ENCODE results near the gene HECTD1.
"Not testable (repeated sequence)": the region's sequence is repeated elsewhere in the genome, so short reads cannot be mapped to it uniquely, and the experiment has no call there.

Gene HECTD1

DNA sequence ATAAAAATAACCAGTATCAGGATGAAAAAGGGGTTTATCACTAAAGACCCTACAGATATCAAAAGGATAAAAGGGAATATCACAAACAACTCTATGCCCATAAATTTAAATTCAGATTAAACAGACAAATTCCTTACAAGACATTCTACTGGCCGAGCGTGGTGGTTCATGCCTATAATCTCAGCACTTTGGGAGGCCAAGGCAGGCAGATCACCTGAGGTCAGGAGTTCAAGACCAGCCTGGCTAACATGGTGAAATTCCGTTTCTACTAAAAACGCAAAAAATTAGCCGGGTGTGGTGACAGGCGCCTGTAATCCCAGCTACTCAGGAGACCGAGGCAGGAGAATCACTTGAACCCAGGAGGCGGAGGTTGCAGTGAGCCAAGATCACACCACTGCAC is 15.0 kb downstream of the HECTD1 start:
- DNase-seq = not testable (repeated sequence)

DNA sequence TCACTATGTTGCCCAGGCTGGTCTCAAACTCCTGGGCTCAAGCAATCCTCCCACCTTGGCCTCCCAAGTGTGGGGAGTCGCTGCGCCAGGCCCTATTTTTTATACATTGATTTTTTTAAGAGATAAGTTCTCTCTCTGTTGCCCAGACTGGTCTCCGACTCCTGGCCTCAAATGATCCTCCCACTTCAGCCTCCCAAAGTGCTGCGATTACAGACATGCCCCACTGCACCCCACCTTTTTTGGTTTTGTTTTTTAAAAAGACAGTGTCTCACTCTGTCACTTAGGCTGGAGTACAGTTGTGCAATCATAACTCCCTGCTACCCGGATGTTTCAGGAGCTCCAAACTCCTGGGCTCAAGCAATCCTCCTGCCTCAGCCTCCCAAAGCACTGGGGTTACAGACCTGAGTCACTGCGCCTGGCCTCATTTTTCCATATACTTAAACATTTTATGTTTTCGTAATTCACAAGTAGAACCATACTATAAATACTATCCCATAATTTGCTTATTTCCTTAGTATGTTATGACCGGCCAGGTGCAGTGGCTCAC is 16.8 kb downstream of the HECTD1 start:
- DNase-seq = no peak

DNA sequence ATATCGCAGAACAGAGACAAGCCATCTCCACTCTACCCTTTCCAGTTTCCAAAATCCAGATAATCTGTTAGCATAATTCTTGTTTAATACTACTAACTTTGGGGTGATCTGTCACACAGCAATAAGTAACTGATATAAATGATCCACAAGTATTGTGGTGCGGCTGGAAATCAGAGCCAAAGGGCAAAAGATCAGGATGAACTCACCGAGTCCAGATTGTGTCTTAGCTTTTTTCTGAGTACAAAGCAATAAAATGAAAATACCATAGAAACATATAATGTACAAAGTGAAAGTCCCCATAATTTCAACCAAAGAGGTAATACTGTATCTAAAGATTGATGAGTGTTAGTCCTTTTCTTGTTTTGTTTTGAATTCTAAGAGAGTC is 17.4 kb downstream of the HECTD1 start:
- no peak for DNase-seq

DNA sequence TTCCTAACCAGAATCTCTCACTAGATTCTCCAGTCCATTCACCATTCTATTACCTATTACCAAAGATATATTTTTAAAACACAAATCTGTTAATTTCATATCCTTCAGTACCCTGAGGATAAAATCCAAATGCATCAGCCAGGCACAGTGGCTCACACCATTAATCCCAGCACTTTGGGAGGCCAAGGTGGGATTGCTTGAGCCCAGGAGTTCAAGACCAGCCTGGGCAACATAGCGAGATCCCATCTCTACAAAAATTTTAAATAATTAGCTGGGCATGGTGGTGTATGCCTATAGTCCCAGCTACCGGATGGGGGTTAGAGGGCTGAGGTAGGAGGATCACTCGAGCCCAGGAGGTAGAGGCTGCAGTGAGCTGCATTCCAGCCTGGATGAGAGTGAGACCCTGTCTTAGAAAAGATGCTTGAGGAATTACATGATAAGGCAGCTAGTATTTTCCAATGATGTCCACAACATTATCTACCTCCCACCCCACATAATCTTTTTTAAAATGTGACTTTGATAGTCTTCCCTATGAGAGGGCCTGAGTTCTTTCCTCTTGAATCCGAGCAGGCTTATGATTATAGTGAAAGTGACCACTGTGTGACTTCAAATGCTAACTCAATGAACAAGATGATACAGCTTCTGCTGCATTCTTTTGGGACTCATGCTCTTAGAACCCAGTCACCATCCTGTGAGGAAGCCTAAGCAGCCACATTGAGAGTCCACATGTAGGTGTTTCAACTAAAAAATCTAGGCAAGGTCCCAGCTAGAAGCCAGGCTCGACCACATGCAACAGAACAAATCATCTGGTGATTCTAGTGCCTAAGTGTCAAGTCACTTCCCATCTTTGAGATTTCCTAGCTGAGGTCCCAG is 18.0 kb downstream of the HECTD1 start:
- DNase-seq = no peak

DNA sequence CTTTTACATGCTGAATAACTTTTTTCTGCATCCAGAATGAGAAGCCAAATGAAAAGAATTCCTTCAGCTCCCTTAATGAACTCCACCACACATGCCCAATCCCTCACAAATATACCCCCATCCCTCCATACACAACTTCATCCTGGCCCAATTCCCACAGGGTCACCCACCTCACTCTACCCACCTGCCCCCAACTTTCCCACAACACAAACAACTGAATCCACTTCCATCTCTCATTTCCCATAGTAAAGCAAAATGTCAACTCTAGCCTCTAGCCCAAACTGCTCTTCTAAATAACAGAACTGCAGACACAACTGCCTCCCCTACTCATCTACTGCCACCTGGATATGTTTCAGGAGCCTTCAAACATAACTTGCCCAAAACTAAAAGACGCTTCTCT is 18.8 kb downstream of the HECTD1 start:
- no peak for DNase-seq

DNA sequence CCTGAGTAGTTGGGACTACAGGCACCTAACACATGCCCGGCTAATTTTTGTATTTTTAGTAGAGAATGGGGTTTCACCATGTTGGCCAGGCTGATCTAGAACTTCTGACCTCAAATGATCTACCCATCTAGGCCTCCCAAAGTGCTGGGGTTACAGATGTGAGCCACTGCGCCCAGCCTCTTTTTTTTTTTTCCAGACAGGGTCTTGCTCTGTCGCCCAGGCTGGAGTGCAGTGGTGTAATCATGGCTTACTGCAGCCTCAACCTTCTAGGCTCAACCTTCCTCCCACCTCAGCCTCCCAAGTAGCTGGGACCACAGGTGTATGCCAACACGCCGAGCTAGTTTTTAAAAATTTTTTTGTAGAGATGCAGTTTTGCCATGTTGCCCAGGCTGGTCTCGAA is 25.6 kb downstream of the HECTD1 start:
- DNase-seq = not testable (repeated sequence)

DNA sequence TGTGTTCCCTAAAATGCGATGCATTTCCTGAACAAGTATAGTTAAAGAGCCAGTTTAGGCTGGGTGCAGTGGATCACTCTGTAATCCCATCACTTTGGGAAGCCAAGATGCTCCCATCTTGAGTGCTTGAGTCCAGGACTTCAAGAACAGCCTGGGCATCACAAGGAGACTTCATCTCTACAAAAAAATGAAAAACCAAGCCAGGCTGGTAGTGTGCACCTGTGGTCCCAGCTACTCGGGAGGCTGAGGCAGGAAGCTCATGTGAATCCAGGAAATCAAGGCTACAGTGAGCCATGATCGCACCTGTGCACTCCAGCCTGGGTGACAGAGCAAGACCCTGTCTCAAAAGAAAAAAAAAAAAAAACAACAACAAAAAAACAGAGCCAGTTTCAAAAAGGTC is 26.3 kb downstream of the HECTD1 start:
- DNase-seq = no peak

DNA sequence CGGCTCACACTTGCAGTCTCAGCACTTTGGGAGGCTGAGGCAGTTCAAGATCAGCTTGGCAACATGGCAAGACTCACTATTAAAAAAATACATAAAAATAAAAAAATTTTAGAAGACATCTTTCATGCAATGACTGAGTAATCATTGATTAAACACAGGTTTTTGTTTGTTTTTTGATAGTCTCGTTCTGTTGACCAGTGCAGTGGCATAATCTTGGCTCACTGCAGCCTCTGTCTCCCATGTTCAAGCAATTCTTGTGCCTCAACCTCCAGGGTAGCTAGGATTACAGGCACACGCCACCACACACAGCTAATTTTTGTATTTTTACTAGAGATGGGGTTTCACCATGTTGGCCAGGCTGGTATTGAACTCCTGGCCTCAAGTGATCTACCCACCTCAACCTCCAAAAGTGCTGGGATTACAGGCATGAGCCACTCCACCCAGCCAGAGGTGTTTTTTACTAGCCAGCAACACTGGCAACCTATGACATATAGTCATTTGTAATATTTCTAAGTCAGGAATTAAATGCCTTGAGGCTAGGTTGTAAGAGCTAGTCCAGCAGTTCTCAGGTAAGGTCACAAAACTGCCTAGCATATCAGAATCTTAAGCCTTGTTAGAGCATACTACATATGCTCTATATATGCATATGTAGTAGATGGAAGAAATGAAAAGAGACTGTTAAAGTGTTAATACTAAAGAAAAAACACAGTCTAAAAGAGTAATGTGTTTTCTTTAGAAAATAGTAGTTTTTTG is 27.1 kb downstream of the HECTD1 start:
- DNase-seq = no peak

DNA sequence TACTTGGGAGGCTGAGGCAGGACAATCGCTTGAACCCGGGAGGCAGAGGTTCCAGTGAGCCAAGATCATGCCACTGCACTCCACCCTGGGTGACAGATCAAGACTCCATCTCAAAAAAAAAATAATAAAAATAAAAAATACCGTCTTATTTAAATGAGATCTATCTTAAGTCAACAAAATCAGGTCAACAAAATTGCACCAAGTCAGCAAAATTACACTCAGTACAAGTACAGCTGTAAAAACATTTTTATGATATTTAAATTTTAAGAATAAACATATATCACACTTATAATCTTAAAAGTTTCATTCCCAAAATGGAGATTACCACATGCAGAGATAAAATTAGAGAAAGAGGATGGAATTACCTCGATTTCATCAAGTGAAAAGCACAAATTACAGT is 33.2 kb downstream of the HECTD1 start:
- no peak for DNase-seq

DNA sequence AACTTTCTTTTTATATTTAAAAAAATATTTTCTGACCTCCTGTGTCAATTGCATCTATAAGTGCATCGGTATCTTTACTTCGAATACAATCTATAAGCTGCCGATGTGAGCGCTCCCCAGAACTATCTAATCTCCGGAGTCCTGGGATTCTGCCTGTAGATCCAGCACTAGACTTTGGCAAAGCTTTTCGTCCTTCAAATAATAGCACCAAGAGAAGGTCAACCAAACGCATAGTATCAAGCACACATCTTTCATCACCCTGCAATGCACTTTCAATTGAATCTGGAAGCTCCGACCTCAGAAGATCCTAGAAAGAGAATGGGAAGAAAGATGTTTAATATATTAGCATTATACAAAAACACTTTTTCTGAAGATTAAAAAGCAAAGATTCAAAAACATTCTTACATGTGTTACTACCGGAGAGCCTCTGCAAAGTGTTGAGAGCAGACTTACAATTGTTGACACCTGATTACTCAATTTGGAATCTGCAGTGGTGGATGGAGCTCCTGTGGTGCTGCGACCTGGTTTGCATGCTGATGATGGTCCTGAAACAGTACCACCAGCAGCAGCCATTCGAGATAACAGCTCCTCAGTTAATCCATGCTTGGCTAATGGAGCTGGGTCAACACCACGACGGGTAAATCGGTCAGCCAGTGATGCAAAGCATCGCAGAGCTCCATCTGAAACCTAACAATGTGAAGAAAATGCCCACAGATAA is 34.3 kb downstream of the HECTD1 start:
- no peak for DNase-seq

DNA sequence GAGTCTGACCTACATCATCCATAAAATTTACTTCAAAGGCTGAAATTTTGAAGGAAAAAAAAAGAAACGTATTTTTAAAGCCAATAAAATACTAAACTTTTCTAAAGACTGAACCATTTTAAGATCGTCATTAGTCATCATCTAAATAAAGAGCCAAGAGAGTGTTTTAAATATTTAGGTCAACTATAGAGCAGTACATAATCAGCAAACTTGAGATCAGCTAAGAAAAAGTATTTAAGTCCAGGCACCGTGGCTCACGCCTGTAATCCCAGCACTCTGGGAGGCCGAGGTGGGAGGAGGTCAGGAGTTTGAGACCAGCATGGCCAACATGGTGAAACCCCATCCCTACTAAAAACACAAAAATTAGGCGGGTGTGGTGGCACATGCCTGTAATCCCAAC is 35.5 kb downstream of the HECTD1 start:
- DNase-seq = no peak

DNA sequence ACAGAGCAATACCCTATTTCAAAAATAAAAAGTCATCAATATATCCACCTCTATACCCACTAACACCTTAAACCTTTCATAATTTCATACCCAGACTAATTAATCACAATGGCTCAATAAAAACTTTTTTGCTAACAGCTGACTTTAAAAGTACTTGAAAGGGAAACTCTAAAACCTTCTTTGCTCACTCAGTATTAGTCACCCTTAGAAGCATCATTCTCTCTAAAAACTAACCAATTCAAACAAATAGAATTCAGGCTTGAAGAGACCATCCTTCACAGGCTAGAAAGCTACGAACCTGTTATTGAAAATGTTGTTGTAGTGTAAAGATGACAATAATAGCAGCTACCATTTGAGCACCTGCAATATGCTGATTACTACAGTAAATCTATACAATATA is 37.2 kb downstream of the HECTD1 start:
- DNase-seq = no peak

DNA sequence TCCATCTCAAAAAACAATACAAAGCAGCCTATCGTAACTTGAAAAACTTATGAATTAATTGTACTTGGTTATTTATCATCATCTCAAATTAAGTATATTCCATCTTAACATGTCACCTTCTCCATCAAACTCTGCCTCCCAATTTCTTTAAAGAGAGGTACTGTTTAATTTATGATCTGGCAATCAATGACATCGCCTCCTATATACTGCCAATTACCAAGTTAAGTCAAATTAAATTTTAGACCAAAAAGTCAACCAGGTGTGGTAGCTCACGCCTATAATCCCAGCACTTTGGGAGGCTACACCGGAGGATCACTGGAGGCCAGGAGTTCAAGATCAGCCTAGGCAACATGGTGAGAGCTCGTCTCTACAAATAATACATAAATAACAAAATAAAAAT is 37.7 kb downstream of the HECTD1 start:
- DNase-seq = no peak

DNA sequence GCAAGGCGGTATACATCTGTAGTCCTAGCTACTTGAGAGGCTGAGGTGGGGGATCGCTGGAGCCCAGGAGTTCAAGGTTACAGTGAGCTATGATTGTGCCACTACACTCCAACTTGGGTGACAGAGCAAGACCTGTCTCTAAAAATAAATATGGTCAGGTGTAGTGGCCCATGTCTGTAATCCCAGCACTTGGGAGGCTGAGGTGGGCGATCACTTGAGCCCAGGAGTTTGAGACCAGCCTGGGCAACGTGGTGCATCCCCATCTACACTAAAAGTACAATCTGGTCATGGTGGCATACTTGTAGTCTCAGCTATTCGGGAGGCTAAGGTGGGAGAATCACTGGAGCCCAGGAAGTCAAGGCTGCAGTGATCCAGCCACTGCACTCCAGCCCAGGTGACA is 40.6 kb downstream of the HECTD1 start:
- no peak for DNase-seq

DNA sequence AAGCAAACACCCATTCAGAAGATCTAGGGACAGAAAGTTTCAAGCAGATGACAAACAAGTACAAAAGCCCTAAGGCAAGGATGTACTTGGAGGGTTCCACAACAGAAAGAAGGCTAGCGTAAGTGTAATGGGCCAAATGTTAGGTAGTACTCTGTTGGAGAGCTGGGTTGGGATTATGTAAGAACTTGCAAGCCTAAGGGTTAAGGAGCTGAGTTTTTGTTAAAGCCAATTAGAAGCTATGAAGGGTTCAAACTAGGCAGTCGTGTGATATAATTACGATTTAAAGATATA is 41.4 kb downstream of the HECTD1 start:
- DNase-seq = no peak

DNA sequence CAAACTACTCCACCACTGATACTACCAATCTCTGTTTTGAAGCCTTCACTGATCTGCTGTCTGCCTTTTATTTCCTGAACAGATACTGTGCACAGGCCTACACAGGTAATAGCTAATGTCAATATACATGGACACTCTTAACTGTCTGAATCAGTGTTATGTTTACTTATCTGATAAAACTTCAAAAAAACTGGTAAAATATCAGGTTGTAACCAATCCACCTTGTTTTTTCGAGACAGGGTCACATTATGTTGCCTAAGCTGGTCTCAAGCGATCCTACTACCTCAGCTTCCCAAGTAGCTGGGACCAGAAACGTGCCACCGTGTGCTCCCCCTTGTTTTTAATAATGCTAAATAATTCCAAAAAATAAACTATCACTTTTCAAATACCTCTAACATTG is 43.5 kb downstream of the HECTD1 start:
- no peak for DNase-seq

DNA sequence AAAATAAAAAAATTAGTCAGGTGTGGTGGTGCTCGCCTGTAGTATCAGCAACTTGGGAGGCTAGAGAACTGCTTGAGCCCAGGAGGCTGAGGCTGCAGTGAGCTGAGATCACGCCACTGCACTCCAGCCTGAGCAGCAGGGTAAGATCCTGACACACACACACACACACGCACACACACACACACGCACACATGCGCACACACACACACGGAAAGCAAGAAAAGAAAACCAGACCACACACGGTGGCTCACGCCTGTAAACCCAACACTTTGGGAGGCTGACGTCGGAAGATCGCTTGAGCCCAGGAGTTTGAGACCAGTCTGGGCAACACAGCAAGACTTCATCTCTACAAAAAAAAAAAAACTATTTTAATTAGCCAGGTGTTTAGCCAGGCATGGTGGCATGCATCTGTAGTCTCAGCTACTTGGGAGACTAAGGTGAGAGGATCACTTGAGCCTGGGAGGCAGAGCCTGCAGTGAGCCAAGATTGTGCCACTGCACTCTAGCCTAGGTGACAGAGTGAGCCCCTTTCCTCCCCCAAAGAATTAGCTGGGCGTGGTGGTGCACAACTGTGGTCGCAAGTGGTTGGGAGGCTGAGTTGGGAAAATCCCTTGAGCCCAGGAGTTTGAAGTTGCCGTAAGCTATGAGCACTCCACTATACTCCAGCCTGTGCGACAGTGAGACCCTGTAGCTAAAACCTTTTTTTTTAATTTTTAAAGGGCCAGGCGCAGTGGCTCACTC is 44.5 kb downstream of the HECTD1 start:
- no peak for DNase-seq

DNA sequence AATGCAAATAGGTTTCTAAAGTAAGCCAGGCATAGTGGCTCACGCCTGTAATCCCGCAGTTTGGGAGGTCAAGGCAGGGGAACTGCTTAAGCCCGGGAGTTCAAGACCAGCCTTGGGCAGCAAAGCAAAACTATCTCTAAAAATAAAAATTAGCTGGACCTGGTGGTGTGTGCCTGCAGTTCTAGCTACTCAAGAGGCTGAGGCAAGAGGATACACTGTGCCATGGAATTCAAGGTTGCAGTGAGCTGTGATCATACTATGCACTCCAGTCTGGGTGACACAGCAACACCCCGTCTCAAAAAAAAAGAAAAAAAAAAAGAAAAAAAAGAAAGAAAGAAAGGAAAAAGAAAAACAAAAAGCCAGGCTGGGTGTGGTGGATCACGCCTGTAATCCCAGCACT is 46.3 kb downstream of the HECTD1 start:
- DNase-seq = no peak

DNA sequence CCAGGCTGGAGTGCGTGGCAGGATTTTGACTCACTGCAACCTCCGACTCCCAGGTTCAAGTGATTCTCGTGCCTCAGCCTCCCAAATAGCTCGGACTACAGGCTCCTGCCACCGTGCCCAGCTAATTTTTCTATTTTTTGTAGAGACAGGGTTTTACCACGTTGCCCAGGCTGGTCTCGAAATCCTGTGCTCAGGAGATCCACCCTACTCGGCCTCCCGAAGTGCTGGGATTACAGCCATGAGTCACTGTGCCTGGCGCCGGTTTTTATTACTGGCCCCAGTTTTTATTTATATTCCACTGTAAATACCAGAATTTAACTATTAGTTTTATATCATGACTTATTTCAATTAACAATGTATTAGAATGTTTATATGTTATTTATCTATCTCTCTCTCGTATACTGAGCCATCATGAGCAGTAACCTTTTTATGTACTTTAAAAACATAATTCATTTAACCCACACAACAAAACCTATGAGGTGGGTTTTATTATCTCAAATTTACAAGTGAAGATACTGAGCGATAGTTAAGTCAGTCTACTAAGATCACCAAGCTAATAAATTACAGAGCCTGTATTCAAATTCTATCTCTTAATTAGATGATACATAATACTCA is 47.8 kb downstream of the HECTD1 start:
- DNase-seq = no peak

DNA sequence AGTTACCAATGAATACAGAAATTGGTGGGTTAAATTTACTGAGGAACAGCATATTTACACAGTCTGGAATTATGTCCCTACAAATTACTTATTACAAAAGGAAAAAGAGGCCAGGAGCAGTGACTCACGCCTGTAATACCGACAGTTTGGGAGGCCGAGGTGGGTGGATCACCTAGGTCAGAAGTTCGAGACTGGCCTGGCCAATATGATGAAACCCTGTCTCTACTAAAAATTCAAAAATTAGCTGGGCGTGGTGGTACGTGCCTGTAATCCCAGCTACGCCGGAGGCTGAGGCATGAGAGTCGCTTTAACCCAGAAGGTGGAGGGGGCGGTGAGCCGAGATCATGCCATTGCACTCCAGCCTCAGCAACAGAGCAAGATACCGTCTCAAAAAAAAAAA is 52.6 kb downstream of the HECTD1 start:
- DNase-seq = no peak

DNA sequence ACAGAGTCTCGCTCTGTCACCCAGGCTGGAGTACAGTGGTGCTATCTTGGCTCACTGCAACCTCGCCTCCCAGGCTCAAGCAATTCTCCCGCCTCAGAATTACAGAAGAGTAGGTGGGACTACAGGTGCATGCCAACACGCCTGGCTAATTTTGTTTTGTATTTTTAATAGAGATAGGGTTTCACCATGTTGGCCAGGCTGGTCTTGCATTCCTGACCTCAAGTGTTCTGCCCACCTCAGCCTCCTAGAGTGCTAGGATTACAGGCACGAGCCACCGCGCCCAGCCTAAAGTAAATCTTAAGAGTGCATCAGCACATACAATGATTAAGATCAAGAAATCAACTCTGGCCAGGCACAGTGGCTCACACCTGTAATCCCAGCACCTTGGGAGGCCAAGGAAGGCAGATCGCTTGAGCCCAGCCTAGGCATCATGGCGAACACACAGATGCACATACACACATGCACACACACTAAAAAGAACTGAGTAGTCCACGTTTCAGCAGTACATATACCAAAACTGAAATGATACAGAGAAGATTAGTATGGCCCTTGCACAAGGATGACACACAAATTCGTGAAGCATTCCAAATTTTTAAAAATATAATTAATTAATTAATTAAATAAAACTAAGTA is 65.0 kb downstream of the HECTD1 start:
- no peak for DNase-seq

DNA sequence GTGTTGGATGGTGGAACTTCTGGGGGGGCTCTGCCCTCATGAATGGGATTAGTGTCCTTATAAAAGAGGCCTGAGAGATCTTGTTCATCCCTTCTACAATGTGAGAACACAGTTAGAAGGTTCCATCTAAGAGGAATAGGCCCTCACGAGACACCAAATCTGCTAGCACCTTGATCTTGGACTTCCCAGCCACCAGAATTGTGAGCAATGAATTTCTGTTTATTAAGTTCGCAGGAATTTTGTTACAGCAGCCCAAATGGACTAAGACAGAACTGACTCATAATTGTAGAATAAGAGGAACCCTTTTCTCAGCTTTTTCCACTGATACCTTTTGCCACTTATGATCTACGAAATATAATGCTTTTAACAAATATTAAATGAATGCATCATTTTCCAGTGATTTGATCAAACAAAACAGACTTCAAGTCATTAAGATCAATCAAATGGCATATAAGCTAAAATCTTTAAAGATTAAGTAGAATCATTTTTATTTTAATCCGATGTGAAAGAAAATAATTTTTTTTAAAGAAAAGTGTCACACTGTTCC is 68.2 kb downstream of the HECTD1 start:
- no peak for DNase-seq

Data from CD4-positive, alpha-beta T cell treated with Interleukin-4 for 1 hour (primary cell).